IMR-90 (cell line): ENCODE measurements around the gene GABRG2. TPM values are rescaled to one million over a fixed set of nuclear protein-coding genes. Genes with fewer than 3 reads are reported as not detected.

Experiments used
- ATAC-seq: fragments of 200-7000 bp; cut with Tn5 transposase; 2 replicates; pipeline ENCODE4 v1.9.1; 2020; ENCODE audit warnings: low read depth, mild to moderate bottlenecking, moderate library complexity
- BruUV-seq: library from RNA; stranded (reverse); fragments of 400-500 nt; replicated peaks from 2 replicates; lab custom pipeline; 2021; lab: Mats Ljungman, UMichigan
- CTCF ChIA-PET: fragments of 300-600 bp; formaldehyde crosslinking; extraction: SDS; loops from one replicate; lab custom pipeline; 2021; ENCODE audit warnings: antibody characterized with exemption; lab: Yijun Ruan, JAX
- POLR2A ChIA-PET: fragments of 300-600 bp; sonication (Branson Sonifier 250); formaldehyde crosslinking; loops from one replicate; lab custom pipeline; 2022; ENCODE audit warnings: antibody characterized with exemption; ENCODE audit not compliant: unreplicated experiment; lab: Charles Lee
- DNase-seq: peaks from one replicate; pipeline ENCODE4 v3.0.0; 2013
- H2AFZ ChIP-seq: replicated peaks from 2 replicates; pipeline ENCODE3; 2013; ENCODE audit warnings: low read length, mild to moderate bottlenecking; ENCODE audit not compliant: poor library complexity
- H2AK5ac ChIP-seq: 2 replicates; pipeline ENCODE4 v1.6.1; 2013; ENCODE audit warnings: low read depth, low read length, inconsistent platforms
- H2AK9ac ChIP-seq: replicated peaks from 2 replicates; pipeline ENCODE3; 2013; ENCODE audit warnings: mild to moderate bottlenecking, low read depth, low read length, moderate library complexity; ENCODE audit not compliant: poor library complexity
- H2BK120ac ChIP-seq: 2 replicates; pipeline ENCODE4 v1.6.1; 2013; ENCODE audit warnings: low read depth, low read length, inconsistent platforms
- H2BK15ac ChIP-seq: 3 replicates; pipeline ENCODE4 v1.6.1; 2013; ENCODE audit warnings: low read depth, low read length, inconsistent platforms
- H2BK20ac ChIP-seq: 2 replicates; pipeline ENCODE4 v1.6.1; 2013; ENCODE audit warnings: low read depth, mild to moderate bottlenecking, inconsistent platforms, low read length, moderate library complexity
- H2BK5ac ChIP-seq: 2 replicates; pipeline ENCODE4 v1.6.1; 2013; ENCODE audit warnings: mild to moderate bottlenecking, low read depth, low read length, inconsistent platforms; ENCODE audit not compliant: poor library complexity, severe bottlenecking
- H3K14ac ChIP-seq: replicated peaks from 2 replicates; pipeline ENCODE4 v1.6.1; 2013; ENCODE audit warnings: low read depth, low read length, inconsistent platforms
- H3K18ac ChIP-seq: 2 replicates; pipeline ENCODE4 v1.6.1; 2013; ENCODE audit warnings: low read depth, low read length, control low read depth
- H3K23ac ChIP-seq: 2 replicates; pipeline ENCODE4 v1.6.1; 2013; ENCODE audit warnings: low read depth, low read length, inconsistent platforms
- H3K27ac ChIP-seq: 2 replicates; pipeline ENCODE4 v1.5.1; 2013; ENCODE audit warnings: mild to moderate bottlenecking, control low read depth, low read length; ENCODE audit not compliant: insufficient read depth
- H3K27me3 ChIP-seq: 2 replicates; pipeline ENCODE4 v1.6.1; 2013; ENCODE audit warnings: low read length; ENCODE audit not compliant: control insufficient read depth, insufficient read depth
- H3K36me3 ChIP-seq: 2 replicates; pipeline ENCODE4 v1.6.1; 2013; ENCODE audit warnings: low read length, mixed read lengths; ENCODE audit not compliant: control insufficient read depth, insufficient read depth
- H3K4ac ChIP-seq: 2 replicates; pipeline ENCODE4 v1.6.1; 2013; ENCODE audit warnings: low read depth, low read length, inconsistent platforms
- H3K4me1 ChIP-seq: 2 replicates; pipeline ENCODE4 v1.6.1; 2013; ENCODE audit warnings: low read length, mixed read lengths; ENCODE audit not compliant: control insufficient read depth, insufficient read depth
- H3K4me2 ChIP-seq: 2 replicates; pipeline ENCODE4 v1.6.1; 2013; ENCODE audit warnings: low read depth, mild to moderate bottlenecking, control low read depth, low read length, moderate library complexity
- H3K4me3 ChIP-seq: 2 replicates; pipeline ENCODE4 v1.5.1; 2013; ENCODE audit warnings: low read depth, mild to moderate bottlenecking, control low read depth, low read length, moderate library complexity; ENCODE audit not compliant: insufficient read depth
- H3K56ac ChIP-seq: 2 replicates; pipeline ENCODE4 v1.6.1; 2013; ENCODE audit warnings: low read length, inconsistent platforms; ENCODE audit not compliant: insufficient read depth; ENCODE audit errors: extremely low read depth
- H3K79me1 ChIP-seq, 2 experiments: 2 replicates each; pipeline ENCODE4 v1.6.1; 2013; ENCODE audit warnings: low read length in 2 of 2, inconsistent platforms in 1 of 2, low read depth in 1 of 2
- H3K9ac ChIP-seq: 2 replicates; pipeline ENCODE4 v1.6.1; 2013; ENCODE audit warnings: low read depth, low read length, control low read depth
- H3K9me1 ChIP-seq: 2 replicates; pipeline ENCODE4 v1.6.1; 2013; ENCODE audit warnings: low read length, inconsistent platforms; ENCODE audit not compliant: insufficient read depth
- H3K9me3 ChIP-seq: 2 replicates; pipeline ENCODE4 v1.6.1; 2013; ENCODE audit warnings: low read length; ENCODE audit not compliant: control insufficient read depth, insufficient read depth
- H4K20me1 ChIP-seq: 2 replicates; pipeline ENCODE4 v1.6.1; 2013; ENCODE audit warnings: low read length, inconsistent platforms; ENCODE audit not compliant: insufficient read depth
- H4K5ac ChIP-seq: 2 replicates; pipeline ENCODE4 v1.6.1; 2013; ENCODE audit warnings: mild to moderate bottlenecking, low read depth, low read length, control low read depth
- H4K8ac ChIP-seq, 2 experiments: 2 replicates each; pipeline ENCODE4 v1.6.1; 2013; ENCODE audit warnings: low read depth in 2 of 2, low read length in 2 of 2, control low read depth in 1 of 2, inconsistent platforms in 1 of 2
- H4K91ac ChIP-seq: 2 replicates; pipeline ENCODE4 v1.6.1; 2013; ENCODE audit warnings: low read depth, low read length, inconsistent platforms; ENCODE audit not compliant: insufficient read depth
- BHLHE40 ChIP-seq: fragments of 150-350 bp; IDR thresholded peaks from 2 replicates; pipeline ENCODE4 v1.6.1; 2016; ENCODE audit warnings: mild to moderate bottlenecking, low read depth, low read length
- CEBPB ChIP-seq: IDR thresholded peaks from 2 replicates; pipeline ENCODE4 v1.6.1; 2012; ENCODE audit warnings: low read depth, low read length, improper control_type of control experiment
- CHD1 ChIP-seq: IDR thresholded peaks from 2 replicates; pipeline ENCODE4 v1.6.1; 2012; ENCODE audit warnings: low read depth, low read length, improper control_type of control experiment
- FOS ChIP-seq: fragments of 150-350 bp; IDR thresholded peaks from 2 replicates; pipeline ENCODE4 v1.6.1; 2016; ENCODE audit warnings: low read depth, low read length
- MAZ ChIP-seq: IDR thresholded peaks from 2 replicates; pipeline ENCODE4 v1.6.1; 2012; ENCODE audit warnings: low read depth, mild to moderate bottlenecking, low read length, improper control_type of control experiment, moderate library complexity, borderline replicate concordance
- MXI1 ChIP-seq: IDR thresholded peaks from 2 replicates; pipeline ENCODE4 v1.6.1; 2012; ENCODE audit warnings: low read depth, mild to moderate bottlenecking, low read length, moderate library complexity, borderline replicate concordance
- POLR2A ChIP-seq: IDR thresholded peaks from 2 replicates; pipeline ENCODE4 v1.6.1; 2012; ENCODE audit warnings: mild to moderate bottlenecking, low read depth, low read length
- RAD21 ChIP-seq: IDR thresholded peaks from 2 replicates; pipeline ENCODE4 v1.6.1; 2012; ENCODE audit warnings: low read length, improper control_type of control experiment
- RCOR1 ChIP-seq: IDR thresholded peaks from 2 replicates; pipeline ENCODE4 v1.6.1; 2012; ENCODE audit warnings: mild to moderate bottlenecking, low read length, improper control_type of control experiment; ENCODE audit not compliant: insufficient replicate concordance
- RFX5 ChIP-seq: IDR thresholded peaks from 2 replicates; pipeline ENCODE4 v1.8.0; 2012; ENCODE audit warnings: low read depth, mild to moderate bottlenecking, low read length, moderate library complexity
- SMC3 ChIP-seq: fragments of 150-350 bp; IDR thresholded peaks from 2 replicates; pipeline ENCODE4 v1.6.1; 2016; ENCODE audit warnings: low read depth, mild to moderate bottlenecking, antibody characterized with exemption, low read length, moderate library complexity
- WGBS, 2 experiments: methylation state at CpG; one replicate each; pipeline versions ENCODE4 v1.1.5 to v1.1.7; 2013; ENCODE audit warnings: missing lambda C conversion rate in 2 of 2; ENCODE audit not compliant: insufficient read length in 1 of 2; ENCODE audit errors: extremely low coverage in 2 of 2; 5-methylcytosine and 5-hydroxymethylcytosine counted together
- dilution Hi-C: fragments of 300-500 bp; cut with HindIII; formaldehyde crosslinking; loops from one replicate; pipeline ENCODE4 v1.14.3; 2018; ENCODE audit warnings: low sequenced_read_pairs; ENCODE audit not compliant: unreplicated experiment
- in situ Hi-C: fragments of 300-500 bp; cut with MboI; formaldehyde crosslinking; loops from 3 replicates; pipeline ENCODE4 v1.14.3; 2019; ENCODE audit warnings: low sequenced_read_pairs, inconsistent platforms, mixed read lengths
- intact Hi-C: fragments of 100-400 bp; cut with micrococcal nuclease; formaldehyde crosslinking; loops from 2 replicates; pipeline ENCODE4 v1.10.0; 2022
- polyA plus RNA-seq, 3 experiments: library from polyadenylated mRNA; depleted of rRNA; stranded (reverse); fragments of >200 nt; gene quantifications; 2 replicates each; pipeline ENCODE4 v1.2.3, GENCODE V29; 2012; ENCODE audit warnings: low replicate concordance in 1 of 3
- total RNA-seq: library from RNA; depleted of rRNA; stranded (reverse); fragments of >200 nt; gene quantifications from 2 replicates; pipeline ENCODE4 v1.2.3, GENCODE V29; 2012
- TF ChIP-seq, protein P1 (sequence below): fragments of 150-350 bp; IDR thresholded peaks from 2 replicates; pipeline ENCODE4 v1.6.1; 2017; ENCODE audit warnings: mild to moderate bottlenecking, antibody characterized with exemption, low read length, low read depth
- TF ChIP-seq, protein P2 (sequence below): conservative IDR thresholded peaks from 2 replicates; pipeline ENCODE4 v1.5.1; 2012; ENCODE audit warnings: mild to moderate bottlenecking, low read depth, low read length, improper control_type of control experiment
- TF ChIP-seq, protein P3 (sequence below): fragments of 150-350 bp; IDR thresholded peaks from 2 replicates; pipeline ENCODE4 v1.6.1; 2016; ENCODE audit warnings: low read depth, mild to moderate bottlenecking, low read length, moderate library complexity, borderline replicate concordance

Gene GABRG2
- total and polyA plus RNA-seq, 2 of the 4 experiments (the other 2 are of a cell fraction), result not detected

DNA sequence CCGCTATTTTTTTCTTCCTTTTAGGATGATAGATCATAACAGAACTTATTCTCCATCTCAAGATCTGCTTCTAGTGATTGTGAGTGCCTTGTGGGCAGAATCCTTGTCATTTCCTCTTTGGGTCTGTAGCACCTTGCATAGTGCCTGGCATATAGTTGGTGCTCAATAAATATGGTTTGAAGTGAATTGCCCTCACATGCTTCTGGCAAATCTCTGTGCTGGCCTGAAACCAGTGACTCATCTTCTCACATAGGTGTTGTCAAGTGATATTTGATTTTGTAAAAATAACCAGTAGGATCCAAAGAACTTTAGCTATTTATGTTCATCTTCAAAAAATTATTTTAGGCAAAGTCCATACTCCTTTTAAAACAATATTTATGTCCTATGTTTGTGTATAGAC lies 86.7 kb downstream of the GABRG2 start:
- Histone ChIP-seq H3K36me3 (no peaks in the 10 kb centered on the region), H3K9ac (no peak overlapping the region), H3K27ac (no peak overlapping the region), H4K91ac (no peak overlapping the region), H3K18ac (no peak overlapping the region), H3K4me2 (no peak overlapping the region), H3K27me3 (no peaks in the 10 kb centered on the region), H2BK5ac (no peak overlapping the region), H3K9me3 (peaks cover 7% of the 10 kb centered on the region; the same call in 1 of the 2 replicates), H2BK20ac (no peak overlapping the region), H4K8ac (no peak overlapping the region), H3K4ac (no peak overlapping the region), H4K20me1 (no peaks in the 10 kb centered on the region), H3K9me1 (no peaks in the 10 kb centered on the region), H3K23ac (no peak overlapping the region), H3K56ac (no peak overlapping the region), H4K5ac (no peak overlapping the region), H2BK15ac (no peak overlapping the region), H3K14ac (no peak overlapping the region), H2AK5ac (no peak overlapping the region), H2AK9ac (no peak overlapping the region), H2AFZ (no peak overlapping the region), H3K4me1 (no peaks in the 10 kb centered on the region), H3K4me3 (no peak overlapping the region), H2BK120ac (no peak overlapping the region), H3K79me1 (no peaks in the 10 kb centered on the region)
- DNase-seq (no peak), ATAC-seq (no peak)
- BruUV-seq, result no TSS peak
- intact Hi-C loops (no loop called here), dilution Hi-C loops (no loop called here), in situ Hi-C loops (no loop called here)
- CTCF ChIA-PET, result no interaction called here
- POLR2A ChIA-PET, result no interaction called here
- TF ChIP-seq POLR2A (no peak), MAZ (no peak), MXI1 (no peak), RFX5 (no peak), SMC3 (no peak), RAD21 (no peak), BHLHE40 (no peak), FOS (no peak), CHD1 (no peak), RCOR1 (no peak), CEBPB (no peak)
- TF ChIP-seq, protein P1, sequence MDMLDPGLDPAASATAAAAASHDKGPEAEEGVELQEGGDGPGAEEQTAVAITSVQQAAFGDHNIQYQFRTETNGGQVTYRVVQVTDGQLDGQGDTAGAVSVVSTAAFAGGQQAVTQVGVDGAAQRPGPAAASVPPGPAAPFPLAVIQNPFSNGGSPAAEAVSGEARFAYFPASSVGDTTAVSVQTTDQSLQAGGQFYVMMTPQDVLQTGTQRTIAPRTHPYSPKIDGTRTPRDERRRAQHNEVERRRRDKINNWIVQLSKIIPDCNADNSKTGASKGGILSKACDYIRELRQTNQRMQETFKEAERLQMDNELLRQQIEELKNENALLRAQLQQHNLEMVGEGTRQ, result no peak
- TF ChIP-seq, protein P2, sequence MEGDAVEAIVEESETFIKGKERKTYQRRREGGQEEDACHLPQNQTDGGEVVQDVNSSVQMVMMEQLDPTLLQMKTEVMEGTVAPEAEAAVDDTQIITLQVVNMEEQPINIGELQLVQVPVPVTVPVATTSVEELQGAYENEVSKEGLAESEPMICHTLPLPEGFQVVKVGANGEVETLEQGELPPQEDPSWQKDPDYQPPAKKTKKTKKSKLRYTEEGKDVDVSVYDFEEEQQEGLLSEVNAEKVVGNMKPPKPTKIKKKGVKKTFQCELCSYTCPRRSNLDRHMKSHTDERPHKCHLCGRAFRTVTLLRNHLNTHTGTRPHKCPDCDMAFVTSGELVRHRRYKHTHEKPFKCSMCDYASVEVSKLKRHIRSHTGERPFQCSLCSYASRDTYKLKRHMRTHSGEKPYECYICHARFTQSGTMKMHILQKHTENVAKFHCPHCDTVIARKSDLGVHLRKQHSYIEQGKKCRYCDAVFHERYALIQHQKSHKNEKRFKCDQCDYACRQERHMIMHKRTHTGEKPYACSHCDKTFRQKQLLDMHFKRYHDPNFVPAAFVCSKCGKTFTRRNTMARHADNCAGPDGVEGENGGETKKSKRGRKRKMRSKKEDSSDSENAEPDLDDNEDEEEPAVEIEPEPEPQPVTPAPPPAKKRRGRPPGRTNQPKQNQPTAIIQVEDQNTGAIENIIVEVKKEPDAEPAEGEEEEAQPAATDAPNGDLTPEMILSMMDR, result no peak
- TF ChIP-seq, protein P3, sequence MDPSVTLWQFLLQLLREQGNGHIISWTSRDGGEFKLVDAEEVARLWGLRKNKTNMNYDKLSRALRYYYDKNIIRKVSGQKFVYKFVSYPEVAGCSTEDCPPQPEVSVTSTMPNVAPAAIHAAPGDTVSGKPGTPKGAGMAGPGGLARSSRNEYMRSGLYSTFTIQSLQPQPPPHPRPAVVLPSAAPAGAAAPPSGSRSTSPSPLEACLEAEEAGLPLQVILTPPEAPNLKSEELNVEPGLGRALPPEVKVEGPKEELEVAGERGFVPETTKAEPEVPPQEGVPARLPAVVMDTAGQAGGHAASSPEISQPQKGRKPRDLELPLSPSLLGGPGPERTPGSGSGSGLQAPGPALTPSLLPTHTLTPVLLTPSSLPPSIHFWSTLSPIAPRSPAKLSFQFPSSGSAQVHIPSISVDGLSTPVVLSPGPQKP, result no peak
- WGBS, 2 experiments, result no CpG with 5 or more reads among the region's 1 CpG
